GM19099 (cell line): Measurements from ENCODE around the gene NRAS.

Source experiments
- POLR2A ChIP-seq: IDR thresholded peaks from 3 replicates; pipeline ENCODE4 v1.6.1; 2011; ENCODE audit warnings: low read depth; ENCODE audit not compliant: insufficient read length; ENCODE audit errors: extremely low read depth

NRAS gene

GRCh38 chr1:114741963-114742746, 25.6 kb upstream of the NRAS start:
- TF ChIP-seq POLR2A: no peak

GRCh38 chr1:114740331-114740730, 23.8 kb upstream of the NRAS start:
- no peak for TF ChIP-seq POLR2A

- TF ChIP-seq POLR2A: no peak
Observed at GRCh38 chr1:114737314-114737849, 20.8 kb upstream of the NRAS start.

GRCh38 chr1:114735479-114735878, 18.9 kb upstream of the NRAS start:
- TF ChIP-seq POLR2A: no peak

- TF ChIP-seq POLR2A: no peak
Observed at GRCh38 chr1:114729782-114730181, 13.2 kb upstream of the NRAS start.

GRCh38 chr1:114728553-114728952, 12.0 kb upstream of the NRAS start:
- no peak for TF ChIP-seq POLR2A

- TF ChIP-seq POLR2A: no peak
Observed at GRCh38 chr1:114725230-114725629, 8.7 kb upstream of the NRAS start.

- TF ChIP-seq POLR2A: no peak
Observed at GRCh38 chr1:114723915-114724314, 7.3 kb upstream of the NRAS start.

GRCh38 chr1:114723457-114723856, 6.9 kb upstream of the NRAS start:
- TF ChIP-seq POLR2A: no peak

- no peak for TF ChIP-seq POLR2A
Observed at GRCh38 chr1:114720492-114720891, 3.9 kb upstream of the NRAS start.

- no peak for TF ChIP-seq POLR2A
Observed at GRCh38 chr1:114719424-114719787, 2.8 kb upstream of the NRAS start.

- TF ChIP-seq POLR2A: no peak
Observed at GRCh38 chr1:114718661-114719423, 2.3 kb upstream of the NRAS start.

- TF ChIP-seq POLR2A: no peak
Observed at GRCh38 chr1:114715952-114716303, 643 bp downstream of the NRAS start.

- no peak for TF ChIP-seq POLR2A
Observed at GRCh38 chr1:114712977-114713376, 3.6 kb downstream of the NRAS start.

- no peak for TF ChIP-seq POLR2A
Observed at GRCh38 chr1:114710360-114710759, 6.2 kb downstream of the NRAS start.

- TF ChIP-seq POLR2A: no peak
Observed at GRCh38 chr1:114707604-114708003, 9.0 kb downstream of the NRAS start.
